ENCODE data around the gene LPIN3.

The LPIN3 gene

DNA sequence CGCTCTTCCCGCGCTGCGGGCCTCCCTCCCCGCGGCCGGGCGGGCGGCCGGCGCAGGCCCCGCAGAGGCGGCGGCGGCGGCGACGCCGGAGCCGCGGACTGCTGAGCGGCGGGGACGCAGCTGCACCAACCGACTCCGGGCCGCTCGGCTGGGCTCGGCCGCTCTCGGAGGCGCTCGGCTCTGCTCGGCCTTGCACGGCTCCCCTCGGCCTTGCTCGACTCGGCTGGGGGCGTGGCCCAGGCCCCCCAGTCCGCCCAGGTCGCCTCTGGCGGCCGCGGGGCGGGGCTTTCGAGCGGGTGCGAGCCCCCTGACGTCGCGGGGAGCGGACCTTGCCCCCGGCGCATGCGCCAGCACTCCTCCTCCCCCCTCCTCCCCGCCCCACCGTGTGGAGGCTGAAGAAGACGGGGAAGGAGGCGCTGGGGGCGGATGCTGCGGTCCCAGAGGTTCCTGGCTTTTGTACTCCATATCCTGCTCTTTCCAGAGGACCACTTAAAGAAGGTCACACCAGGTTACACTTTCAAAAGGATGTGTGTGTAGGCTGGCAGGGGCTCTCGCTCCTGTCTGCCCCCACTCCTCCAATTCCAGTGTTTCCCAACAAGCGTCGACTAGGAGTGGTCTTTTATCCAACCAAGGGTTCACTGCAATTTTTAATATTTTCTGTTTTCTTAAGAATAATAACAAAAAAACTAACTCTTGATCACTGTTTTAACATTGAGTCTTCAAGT is 22.9 kb upstream of the LPIN3 start, which contains the start of gene ZHX3:
TSS of gene ZHX3 (minus strand) at position 186 of the 725 bp plus-strand sequence. CDS start 112,815 bp downstream, outside the sequence.
- Histone ChIP-seq H3K36me3 (no peaks in the 10 kb centered on the region), H3K9me3 (ENCODE audit: severe bottlenecking) (no peaks in the 10 kb centered on the region), H3K27me3 (ENCODE audit: insufficient read depth, low read depth, severe bottlenecking) (no peaks in the 10 kb centered on the region), H3K27ac (peak within 1 kb of the TSS; percentile 90), H3K4me3 (ENCODE audit: low read depth, low read length) (peak within 1 kb of the TSS; percentile 68)
- DNase-seq: peak; percentile 97
- TF ChIP-seq, protein P1, sequence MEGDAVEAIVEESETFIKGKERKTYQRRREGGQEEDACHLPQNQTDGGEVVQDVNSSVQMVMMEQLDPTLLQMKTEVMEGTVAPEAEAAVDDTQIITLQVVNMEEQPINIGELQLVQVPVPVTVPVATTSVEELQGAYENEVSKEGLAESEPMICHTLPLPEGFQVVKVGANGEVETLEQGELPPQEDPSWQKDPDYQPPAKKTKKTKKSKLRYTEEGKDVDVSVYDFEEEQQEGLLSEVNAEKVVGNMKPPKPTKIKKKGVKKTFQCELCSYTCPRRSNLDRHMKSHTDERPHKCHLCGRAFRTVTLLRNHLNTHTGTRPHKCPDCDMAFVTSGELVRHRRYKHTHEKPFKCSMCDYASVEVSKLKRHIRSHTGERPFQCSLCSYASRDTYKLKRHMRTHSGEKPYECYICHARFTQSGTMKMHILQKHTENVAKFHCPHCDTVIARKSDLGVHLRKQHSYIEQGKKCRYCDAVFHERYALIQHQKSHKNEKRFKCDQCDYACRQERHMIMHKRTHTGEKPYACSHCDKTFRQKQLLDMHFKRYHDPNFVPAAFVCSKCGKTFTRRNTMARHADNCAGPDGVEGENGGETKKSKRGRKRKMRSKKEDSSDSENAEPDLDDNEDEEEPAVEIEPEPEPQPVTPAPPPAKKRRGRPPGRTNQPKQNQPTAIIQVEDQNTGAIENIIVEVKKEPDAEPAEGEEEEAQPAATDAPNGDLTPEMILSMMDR (IDR thresholded peaks at IDR 0.05; ENCODE audit: low read depth, low read length): no peak

DNA sequence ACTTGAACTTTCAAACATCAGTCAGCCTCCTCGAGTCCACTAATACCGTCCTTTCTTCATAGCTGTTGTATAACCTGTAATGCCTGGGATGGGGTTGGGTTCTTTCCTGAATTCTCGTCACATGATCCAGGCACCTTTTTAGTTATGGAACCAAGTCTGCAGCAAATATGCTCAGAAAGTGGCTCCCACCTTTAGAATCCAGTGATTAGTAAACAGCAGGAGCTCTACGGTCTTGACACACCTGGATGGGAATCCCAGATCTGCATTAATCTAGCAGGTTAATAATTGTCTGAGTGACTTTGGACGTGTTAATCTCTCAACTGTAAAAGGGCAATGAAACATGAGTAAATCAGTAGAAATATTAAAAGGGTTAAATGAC is 22.4 kb upstream of the LPIN3 start:
- TF ChIP-seq, protein P1 (IDR thresholded peaks at IDR 0.05; ENCODE audit: low read depth, low read length): no peak

DNA sequence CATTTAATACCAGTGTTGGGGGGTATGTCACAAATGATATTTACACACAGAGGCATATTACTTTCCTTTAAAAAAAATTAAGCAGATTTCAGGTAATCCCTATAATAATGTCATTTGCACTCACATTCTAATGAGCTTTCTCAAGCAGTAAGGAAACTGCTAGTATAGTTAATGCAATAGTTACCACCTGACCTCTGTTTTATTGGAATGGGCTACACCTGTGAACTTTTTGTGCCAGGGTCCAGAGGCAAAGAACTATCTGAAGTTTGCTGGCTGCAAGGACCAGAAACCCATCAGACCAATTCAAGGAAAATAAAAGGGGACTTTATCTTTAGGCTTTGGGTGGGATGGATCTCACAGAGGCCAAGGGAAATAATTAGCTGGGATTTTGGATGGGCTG is 20.2 kb upstream of the LPIN3 start:
- TF ChIP-seq, protein P1 (IDR thresholded peaks at IDR 0.05; ENCODE audit: low read depth, low read length): no peak
- no peaks in the 10 kb centered on the region for H3K9me3 ChIP-seq (ENCODE audit: severe bottlenecking)
- H3K4me3 ChIP-seq (ENCODE audit: low read depth, low read length): no peak overlapping the region
- H3K27me3 ChIP-seq (ENCODE audit: insufficient read depth, low read depth, severe bottlenecking): no peaks in the 10 kb centered on the region
- no peaks in the 10 kb centered on the region for H3K36me3 ChIP-seq
- no peak for DNase-seq
- H3K27ac ChIP-seq: no peak overlapping the region

More for the DNA sequence above, 22.4 kb upstream of the LPIN3 start:
- Histone ChIP-seq H3K27ac (no peak overlapping the region), H3K4me3 (ENCODE audit: low read depth, low read length) (peak overlapping the region; percentile 63), H3K27me3 (ENCODE audit: insufficient read depth, low read depth, severe bottlenecking) (no peaks in the 10 kb centered on the region), H3K9me3 (ENCODE audit: severe bottlenecking) (no peaks in the 10 kb centered on the region), H3K36me3 (no peaks in the 10 kb centered on the region)
- DNase-seq: no peak

DNA sequence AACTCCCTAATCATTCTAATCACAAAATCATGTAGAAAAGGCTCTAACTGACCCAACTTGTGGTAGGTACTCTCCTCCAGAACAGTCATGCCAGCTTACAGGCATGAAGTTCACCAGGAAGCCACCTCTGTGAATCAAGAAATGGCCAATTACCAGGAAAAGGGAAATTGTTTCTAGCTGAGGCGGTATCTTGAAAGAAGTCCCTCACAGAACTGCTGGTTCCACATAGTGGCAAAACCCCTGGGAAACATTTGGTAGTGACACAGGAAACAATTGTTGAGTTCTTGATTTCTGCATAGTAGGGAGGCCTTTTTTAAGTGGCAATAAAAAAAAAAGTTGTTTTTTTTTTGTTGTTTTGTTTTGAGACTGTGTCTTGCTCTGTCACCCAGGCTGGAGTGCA is 19.6 kb upstream of the LPIN3 start:
- H3K9me3 ChIP-seq (ENCODE audit: severe bottlenecking): no peaks in the 10 kb centered on the region
- no peaks in the 10 kb centered on the region for H3K36me3 ChIP-seq
- no peak overlapping the region for H3K4me3 ChIP-seq (ENCODE audit: low read depth, low read length)
- no peak overlapping the region for H3K27ac ChIP-seq
- TF ChIP-seq, protein P1 (IDR thresholded peaks at IDR 0.05; ENCODE audit: low read depth, low read length): no peak
- no peak for DNase-seq
- H3K27me3 ChIP-seq (ENCODE audit: insufficient read depth, low read depth, severe bottlenecking): no peaks in the 10 kb centered on the region

DNA sequence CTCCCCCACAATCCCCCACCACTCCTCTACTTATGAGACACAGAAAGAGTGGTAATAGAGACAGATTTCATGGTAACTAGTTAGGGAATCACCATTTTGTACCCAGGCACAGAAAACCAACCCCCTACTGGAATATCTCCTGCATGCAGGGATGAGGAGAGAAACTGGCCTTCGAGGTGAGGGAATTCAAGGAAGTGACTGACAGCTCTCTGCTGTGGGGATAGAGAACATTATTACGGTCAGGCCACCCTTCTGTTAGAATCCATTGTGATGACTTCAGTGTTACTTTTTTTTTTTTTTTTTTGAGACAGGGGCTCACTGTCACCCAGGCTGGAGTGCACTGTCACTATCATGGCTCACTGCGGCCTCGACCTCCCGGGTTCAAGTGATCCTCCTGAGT is 13.4 kb upstream of the LPIN3 start:
- H3K27ac ChIP-seq: no peak overlapping the region
- no peaks in the 10 kb centered on the region for H3K27me3 ChIP-seq (ENCODE audit: insufficient read depth, low read depth, severe bottlenecking)
- TF ChIP-seq, protein P1 (IDR thresholded peaks at IDR 0.05; ENCODE audit: low read depth, low read length): no peak
- no peaks in the 10 kb centered on the region for H3K9me3 ChIP-seq (ENCODE audit: severe bottlenecking)
- no peak overlapping the region for H3K4me3 ChIP-seq (ENCODE audit: low read depth, low read length)
- DNase-seq: no peak
- no peaks in the 10 kb centered on the region for H3K36me3 ChIP-seq
